ENCODE results near the gene KCMF1. TPM values are rescaled to one million over a fixed set of nuclear protein-coding genes. Genes with fewer than 3 reads are reported as not detected.
A peak's percentile ranks its signal among the peaks of the same experiment; 100 is the strongest.

KCMF1 gene
- total and polyA plus RNA-seq, 2 donors from 2014 or later: 21.0 to 64.3 TPM

- Histone ChIP-seq H3K4me1 (ENCODE audit: control insufficient read depth in 2 of 3, insufficient read depth in 2 of 3, low read depth in 1 of 3, low read length in 3 of 3) (peaks cover 0 to 2% (median 0%) of the 10 kb centered on the region in 3 donors), H3K4me3 (ENCODE audit: low read length in 3 of 3) (no peak overlapping the region), H3K27ac (ENCODE audit: low read depth in 2 of 2, low read length in 2 of 2) (no peak overlapping the region), H3K9me3 (ENCODE audit: control insufficient read depth in 2 of 3, insufficient read depth in 1 of 3, low read length in 3 of 3) (no peaks in the 10 kb centered on the region), H3K27me3 (ENCODE audit: control insufficient read depth, insufficient read depth, low read length) (no peaks in the 10 kb centered on the region), H3K36me3 (ENCODE audit: control insufficient read depth in 2 of 3, insufficient read depth in 3 of 3, low read length in 3 of 3) (peaks cover 0 to 3% (median 0%) of the 10 kb centered on the region in 3 donors), H3K9ac (ENCODE audit: low read length in 3 of 3) (no peak overlapping the region)
- FAIRE-seq (no peak), DNase-seq (no peak)
- intact Hi-C loops (cut with DNase I): no loop called here
- TF ChIP-seq, protein P1, sequence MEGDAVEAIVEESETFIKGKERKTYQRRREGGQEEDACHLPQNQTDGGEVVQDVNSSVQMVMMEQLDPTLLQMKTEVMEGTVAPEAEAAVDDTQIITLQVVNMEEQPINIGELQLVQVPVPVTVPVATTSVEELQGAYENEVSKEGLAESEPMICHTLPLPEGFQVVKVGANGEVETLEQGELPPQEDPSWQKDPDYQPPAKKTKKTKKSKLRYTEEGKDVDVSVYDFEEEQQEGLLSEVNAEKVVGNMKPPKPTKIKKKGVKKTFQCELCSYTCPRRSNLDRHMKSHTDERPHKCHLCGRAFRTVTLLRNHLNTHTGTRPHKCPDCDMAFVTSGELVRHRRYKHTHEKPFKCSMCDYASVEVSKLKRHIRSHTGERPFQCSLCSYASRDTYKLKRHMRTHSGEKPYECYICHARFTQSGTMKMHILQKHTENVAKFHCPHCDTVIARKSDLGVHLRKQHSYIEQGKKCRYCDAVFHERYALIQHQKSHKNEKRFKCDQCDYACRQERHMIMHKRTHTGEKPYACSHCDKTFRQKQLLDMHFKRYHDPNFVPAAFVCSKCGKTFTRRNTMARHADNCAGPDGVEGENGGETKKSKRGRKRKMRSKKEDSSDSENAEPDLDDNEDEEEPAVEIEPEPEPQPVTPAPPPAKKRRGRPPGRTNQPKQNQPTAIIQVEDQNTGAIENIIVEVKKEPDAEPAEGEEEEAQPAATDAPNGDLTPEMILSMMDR (IDR thresholded peaks at IDR 0.05; ENCODE audit: borderline replicate concordance, extremely low read depth, insufficient read depth): no peak
Measured at GRCh38 chr2:84962917-84963316, 8.0 kb upstream of the KCMF1 start.

GRCh38 chr2:84963323-84963691 is 7.7 kb upstream of the KCMF1 start:
- no peak overlapping the region for H3K9ac ChIP-seq (ENCODE audit: low read length in 3 of 3)
- H3K9me3 ChIP-seq (ENCODE audit: control insufficient read depth in 2 of 3, insufficient read depth in 1 of 3, low read length in 3 of 3): no peaks in the 10 kb centered on the region
- intact Hi-C loops (cut with DNase I): no loop called here
- H3K27ac ChIP-seq (ENCODE audit: low read depth in 2 of 2, low read length in 2 of 2): no peak overlapping the region
- peaks cover 0 to under 1% (median 0%) of the 10 kb centered on the region in 3 donors for H3K4me1 ChIP-seq (ENCODE audit: control insufficient read depth in 2 of 3, insufficient read depth in 2 of 3, low read depth in 1 of 3, low read length in 3 of 3)
- FAIRE-seq (no peak), DNase-seq (no peak)
- no peaks in the 10 kb centered on the region for H3K27me3 ChIP-seq (ENCODE audit: control insufficient read depth, insufficient read depth, low read length)
- TF ChIP-seq, protein P1 (IDR thresholded peaks at IDR 0.05; ENCODE audit: borderline replicate concordance, extremely low read depth, insufficient read depth): no peak
- no peak overlapping the region for H3K4me3 ChIP-seq (ENCODE audit: low read length in 3 of 3)
- H3K36me3 ChIP-seq (ENCODE audit: control insufficient read depth in 2 of 3, insufficient read depth in 3 of 3, low read length in 3 of 3): peaks cover 0 to 3% (median 0%) of the 10 kb centered on the region in 3 donors

- Histone ChIP-seq H3K27ac (ENCODE audit: low read depth in 2 of 2, low read length in 2 of 2) (no peak overlapping the region), H3K4me1 (ENCODE audit: control insufficient read depth in 2 of 3, insufficient read depth in 2 of 3, low read depth in 1 of 3, low read length in 3 of 3) (no peaks in the 10 kb centered on the region), H3K27me3 (ENCODE audit: control insufficient read depth, insufficient read depth, low read length) (no peaks in the 10 kb centered on the region), H3K4me3 (ENCODE audit: low read length in 3 of 3) (no peak overlapping the region), H3K9ac (ENCODE audit: low read length in 3 of 3) (no peak overlapping the region), H3K36me3 (ENCODE audit: control insufficient read depth in 2 of 3, insufficient read depth in 3 of 3, low read length in 3 of 3) (peaks cover 0 to 3% (median 0%) of the 10 kb centered on the region in 3 donors), H3K9me3 (ENCODE audit: control insufficient read depth in 2 of 3, insufficient read depth in 1 of 3, low read length in 3 of 3) (no peaks in the 10 kb centered on the region)
- TF ChIP-seq, protein P1 (IDR thresholded peaks at IDR 0.05; ENCODE audit: borderline replicate concordance, extremely low read depth, insufficient read depth): no peak
- DNase-seq (peak in 1 of 5 donors; percentile 10), FAIRE-seq (no peak)
- intact Hi-C loops (cut with DNase I): no loop called here
Measured at GRCh38 chr2:84963692-84964405, 7.1 kb upstream of the KCMF1 start.

All from kidney (tissue), 14 donors.